Activated T-helper 9 cell treated with anti-CD3 and anti-CD28 coated beads, Interleukin-2, amount 50 U/mL, for 16 hours (primary cell): ENCODE results near the gene PCLO.
"Not testable (repeated sequence)": the region's sequence is repeated elsewhere in the genome, so short reads cannot be mapped to it uniquely, and the experiment has no call there.

Experiments
- DNase-seq: peaks from one replicate; pipeline ENCODE4 v3.0.0-alpha.2; 2020; ENCODE audit warnings: low read depth

Gene PCLO

DNA sequence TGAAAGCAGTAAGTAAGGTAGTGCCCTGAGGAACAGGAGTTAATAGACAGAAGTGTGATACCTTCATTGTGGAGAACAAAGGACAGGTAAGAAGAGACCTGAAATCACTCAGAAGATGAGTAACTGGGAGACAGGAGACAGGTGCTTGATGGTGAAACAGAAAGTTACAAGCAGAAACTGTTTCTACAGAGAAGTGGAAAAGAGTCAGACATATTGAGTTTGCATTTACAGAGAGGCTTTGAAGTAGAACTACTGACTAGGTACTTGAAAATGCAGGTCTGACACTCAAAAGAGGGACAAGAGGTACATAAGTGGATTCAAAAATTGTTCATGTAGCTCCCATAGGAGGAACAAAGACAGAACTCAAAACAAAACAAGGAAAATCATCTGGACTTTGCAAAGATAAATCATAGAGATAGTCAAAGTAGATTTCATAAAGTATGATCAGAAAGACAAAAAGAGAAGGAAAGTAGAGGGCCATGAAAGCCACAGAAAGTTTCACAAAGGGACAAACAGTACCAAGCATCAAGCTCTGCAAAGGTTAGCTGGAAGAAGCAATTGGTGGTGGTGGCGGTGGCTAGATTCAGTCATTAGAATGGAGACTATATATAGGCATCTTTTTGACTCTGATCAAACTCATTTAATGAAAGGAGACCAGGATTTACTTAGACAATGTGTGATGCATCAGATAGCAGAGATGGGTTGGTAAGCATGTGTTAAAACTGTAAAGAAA, 198.4 kb downstream of the PCLO start:
- DNase-seq, result no peak

DNA sequence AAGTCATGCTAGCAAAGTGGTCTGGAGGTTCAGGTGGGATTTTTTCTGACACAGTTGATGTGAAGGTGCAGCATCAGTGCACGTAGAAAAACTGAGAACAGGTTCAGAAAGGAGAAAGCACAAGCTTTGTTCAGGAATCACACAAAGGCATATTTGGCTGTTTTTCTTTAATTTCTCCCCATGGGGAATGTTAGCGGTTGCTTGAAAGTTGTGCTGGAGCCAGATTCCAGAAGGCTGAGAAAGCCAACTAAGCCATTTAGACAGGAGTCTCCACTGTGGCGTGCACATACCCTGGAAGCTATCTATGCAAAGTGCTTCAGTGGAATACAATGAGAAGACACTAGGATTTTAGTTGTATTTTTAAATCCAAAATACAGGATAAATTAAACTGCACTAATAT, 201.4 kb downstream of the PCLO start:
- DNase-seq, result no peak

DNA sequence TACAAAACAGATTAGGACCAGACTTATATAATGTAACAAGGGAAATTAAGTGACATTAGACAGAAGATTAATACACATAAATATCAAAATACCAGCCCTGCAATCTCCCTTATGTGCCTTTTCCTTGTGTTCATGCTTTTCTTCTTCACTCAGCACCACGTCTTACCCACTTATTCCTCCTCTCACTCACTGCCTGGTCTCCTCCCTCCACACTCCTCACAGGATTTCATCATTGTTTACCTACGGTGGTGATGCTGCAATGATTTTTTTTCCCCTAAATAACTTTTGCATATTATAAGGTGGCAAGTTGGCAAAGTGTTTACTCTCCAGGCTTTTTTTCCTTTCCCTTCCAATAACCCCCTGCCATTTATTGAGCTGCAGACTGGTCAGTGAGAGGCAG, 203.2 kb downstream of the PCLO start:
- no peak for DNase-seq

DNA sequence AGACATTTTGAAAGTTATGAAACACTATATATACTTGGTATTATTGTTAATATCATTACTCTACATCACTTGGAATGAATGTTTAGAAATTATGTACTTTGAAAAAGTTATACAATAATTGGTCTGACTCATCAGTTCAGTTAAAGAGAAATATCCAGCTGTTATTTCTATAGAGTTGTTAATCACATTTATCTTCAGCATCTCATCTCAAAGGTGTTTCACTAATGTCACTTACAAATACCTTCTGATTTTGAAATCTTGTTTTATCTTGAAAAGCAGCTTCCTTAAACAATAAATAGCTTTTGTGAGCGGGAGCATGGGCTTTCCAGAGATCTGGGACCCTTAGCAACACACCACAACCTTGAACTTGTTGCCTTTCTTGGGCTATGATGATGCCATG, 205.2 kb downstream of the PCLO start:
- DNase-seq, result no peak

DNA sequence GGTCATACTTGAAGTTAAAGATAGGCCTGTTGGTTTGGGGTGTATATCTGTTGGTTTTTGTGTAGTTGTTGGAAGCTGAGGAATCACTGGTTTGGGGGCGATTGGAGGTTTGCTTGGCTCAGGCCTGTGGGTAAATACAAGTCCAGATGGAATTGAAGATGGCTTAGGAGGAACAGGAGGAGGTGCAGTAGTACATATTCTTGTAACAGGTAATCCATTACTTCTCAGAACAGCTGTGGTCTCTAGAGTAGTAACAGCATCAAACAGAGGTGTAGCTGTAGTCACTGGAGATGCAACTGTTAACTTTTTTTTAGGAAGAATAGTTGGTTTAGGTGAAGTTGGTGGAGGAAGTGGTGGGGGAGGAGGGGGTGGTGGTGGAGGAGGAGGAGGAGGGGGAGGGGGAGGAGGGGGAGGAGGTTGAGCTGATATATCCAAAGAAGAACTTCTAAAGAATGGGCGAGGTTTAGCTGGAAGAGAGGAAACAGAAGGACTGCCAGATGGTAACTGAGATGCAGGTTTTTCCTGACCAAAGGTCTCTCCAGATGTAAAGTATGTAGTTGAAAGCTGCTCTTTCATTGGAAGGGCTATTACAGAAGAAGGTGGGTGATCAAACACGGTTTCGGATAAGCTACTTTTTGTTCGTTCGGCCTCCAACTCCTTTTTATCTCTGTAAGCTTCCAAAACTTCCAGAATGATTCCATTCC, 209.2 kb downstream of the PCLO start:
- DNase-seq, result no peak

DNA sequence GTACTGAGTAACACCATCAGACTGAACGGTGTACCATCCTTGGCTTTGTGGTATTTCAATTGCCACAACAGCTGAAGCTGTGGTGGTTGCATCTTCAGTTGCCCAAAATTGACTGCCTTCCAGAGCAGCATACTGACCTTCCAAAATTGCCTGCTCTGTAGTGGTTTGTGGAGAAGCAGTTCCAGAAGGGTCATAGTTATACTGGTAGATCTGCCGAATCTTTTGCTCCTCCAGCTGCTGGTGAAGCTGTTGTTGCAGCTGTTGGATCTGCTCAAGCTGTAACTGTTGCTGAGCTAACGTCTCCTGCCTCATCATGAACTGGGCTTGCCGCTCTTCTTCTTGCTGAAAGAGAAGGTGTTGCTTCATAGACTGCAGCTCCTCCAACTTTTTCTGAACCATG, 212.2 kb downstream of the PCLO start:
- DNase-seq, result no peak

DNA sequence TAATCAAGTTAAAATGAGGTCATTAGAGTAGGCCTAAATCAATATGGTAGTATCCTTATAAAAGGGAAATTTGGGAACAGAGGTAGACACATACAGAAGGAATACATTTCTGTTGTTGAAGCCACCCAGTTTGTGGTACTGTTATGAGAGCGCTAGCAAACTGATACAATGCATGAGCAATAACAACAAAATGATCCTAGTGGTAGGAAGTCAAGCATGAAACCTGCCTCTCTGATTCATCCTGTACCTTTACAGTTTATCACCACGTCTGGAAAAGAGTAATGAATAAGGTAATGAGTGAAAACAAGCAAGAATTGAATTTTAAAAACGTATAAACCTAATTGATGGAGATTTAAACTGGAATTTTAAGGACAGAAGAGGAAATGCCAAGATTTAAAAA, 217.2 kb downstream of the PCLO start:
- DNase-seq, result no peak

DNA sequence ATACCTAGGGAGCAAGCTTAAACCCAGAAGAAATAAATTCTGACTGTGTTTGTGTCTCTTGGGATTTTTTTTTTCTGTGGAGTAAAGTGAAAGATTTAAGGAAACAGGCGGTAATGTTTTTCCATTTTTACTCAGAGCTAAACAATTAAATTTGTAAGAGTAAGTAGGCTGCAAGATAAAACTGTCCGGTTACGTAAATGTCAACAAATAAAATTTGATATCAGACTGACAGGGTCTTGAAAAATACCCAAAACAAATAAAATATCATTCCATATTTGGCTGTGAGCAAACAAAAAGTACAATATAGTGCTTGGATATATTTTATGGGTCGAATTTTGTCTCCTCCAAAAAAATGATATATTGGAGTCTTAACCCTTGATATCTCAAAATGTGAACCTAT, 217.6 kb downstream of the PCLO start:
- no peak for DNase-seq

DNA sequence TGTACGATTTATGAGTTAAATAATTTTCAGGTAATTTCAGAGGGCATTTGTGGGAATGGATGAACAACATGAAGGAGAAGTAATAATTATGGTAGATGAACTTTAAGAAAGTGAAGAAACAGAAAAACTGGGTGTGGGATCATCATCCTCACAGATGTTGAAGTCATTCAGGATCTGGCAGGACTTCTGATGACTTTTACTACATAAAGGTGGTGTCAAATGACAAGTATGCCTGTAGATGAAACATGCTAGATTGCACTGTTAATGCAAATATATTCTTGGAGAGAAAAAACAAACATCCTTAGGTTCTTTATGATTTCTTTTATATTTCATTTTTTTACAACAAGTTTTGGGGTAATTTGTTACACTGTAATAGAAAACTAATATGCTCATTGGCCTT, 230.2 kb downstream of the PCLO start:
- DNase-seq, result no peak

DNA sequence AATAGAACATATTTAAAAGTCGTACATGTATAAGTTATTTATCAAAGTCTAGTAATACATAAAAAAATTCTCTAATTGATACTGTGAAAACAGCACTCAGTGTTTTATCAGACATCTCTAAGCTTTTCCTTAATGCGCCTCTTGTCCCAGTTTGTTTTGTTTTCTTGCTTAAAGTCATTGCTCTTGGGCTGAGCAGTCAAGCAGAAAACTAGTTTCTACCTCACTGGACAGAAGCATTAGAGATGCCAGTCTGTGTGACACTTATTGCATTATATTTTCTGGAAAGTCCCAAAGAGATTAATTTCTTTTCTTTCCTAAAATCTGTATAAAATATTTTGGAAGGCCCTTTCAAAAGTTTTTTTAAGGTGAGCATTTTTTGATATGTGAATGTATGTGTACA, 236.2 kb downstream of the PCLO start:
- no peak for DNase-seq

DNA sequence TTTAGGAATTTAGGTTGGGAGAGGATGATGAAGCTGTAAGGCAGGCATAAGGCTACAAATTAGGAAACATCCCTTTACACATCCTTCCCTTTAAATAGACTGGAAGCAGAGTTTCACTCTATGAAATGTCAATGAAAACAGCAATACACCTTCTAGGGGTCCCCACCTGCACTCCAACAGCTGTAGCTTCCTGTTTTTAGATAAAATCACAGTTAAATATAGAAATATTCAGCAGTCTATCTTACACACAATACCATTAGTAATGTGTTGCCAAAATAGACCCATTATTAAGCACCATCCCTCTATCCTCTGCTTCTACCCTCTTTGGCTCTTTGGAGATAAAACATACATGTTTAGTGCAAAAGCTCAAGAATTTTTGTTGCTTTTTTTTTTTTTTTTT, 237.4 kb downstream of the PCLO start:
- no peak for DNase-seq

DNA sequence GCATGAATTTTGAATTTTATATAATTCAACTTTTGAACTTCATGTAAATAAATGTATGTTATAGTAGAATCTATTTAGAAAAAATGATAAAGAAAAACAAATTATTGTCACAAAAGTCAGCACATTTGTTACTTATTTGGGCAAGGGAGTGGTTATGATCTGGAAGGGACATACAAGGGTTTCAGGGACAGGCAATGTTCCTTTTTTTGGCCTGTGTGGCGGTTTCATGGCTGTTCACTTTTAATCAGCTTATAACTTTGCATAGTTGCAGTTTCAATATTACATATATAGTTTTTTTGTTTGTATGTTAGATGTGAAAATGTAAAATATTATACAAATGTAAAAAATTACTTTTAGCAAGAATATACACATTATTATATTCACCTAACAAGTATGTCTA, 256.2 kb downstream of the PCLO start:
- no peak for DNase-seq

DNA sequence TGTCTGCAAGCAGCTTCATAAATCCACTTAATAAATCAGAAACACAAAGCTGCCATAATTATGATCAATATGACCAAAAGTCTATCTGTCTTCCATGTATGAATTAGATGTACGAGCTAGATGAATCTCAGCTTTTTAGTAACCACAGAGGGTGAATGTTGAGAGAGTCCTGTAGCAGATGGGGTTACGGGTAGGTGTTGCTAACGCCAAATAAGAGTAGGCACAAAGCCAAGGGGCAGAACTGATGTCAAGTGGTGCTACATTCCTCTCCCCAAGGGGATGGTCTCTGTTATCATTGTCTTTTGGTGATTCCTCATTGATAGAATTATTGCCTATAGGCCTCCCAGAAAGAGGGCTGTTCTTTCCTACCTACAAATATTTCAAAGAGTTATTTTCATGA, 257.8 kb downstream of the PCLO start:
- DNase-seq, result no peak

DNA sequence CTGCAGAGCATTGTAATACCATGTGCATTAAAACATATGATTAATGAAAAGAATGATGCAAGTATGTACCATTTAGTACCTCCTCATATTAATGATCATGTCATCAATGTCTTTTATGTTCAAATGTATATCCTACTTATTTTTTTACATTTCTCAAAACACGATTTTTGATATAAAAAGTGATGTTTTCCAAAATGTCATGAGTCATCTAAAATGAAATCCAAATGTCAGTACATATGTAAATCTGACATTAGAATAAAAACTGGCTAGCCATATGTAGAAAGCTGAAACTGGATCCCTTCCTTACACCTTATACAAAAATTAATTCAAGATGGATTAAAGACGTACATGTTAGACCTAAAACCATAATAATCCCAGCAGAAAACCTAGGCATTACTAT, 261.6 kb downstream of the PCLO start:
- not testable (repeated sequence) for DNase-seq

DNA sequence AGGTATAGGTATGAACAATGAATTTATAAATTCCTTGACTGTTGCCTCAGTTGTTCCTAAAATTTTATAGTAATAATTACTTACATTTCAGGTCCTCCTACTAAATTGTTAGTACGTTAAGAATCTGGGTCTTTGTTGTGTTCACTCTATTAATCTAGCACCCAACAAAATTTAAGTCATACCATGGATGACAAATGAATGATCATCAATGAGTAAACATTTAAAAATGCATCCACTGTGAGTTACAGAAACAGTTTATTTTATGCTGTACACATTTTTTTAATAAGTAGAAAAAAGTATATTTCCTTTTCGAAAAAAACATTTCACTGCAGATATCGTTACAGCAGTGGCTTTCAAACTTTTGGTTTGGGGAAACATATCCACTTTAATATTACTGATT, 265.2 kb downstream of the PCLO start:
- DNase-seq, result no peak

DNA sequence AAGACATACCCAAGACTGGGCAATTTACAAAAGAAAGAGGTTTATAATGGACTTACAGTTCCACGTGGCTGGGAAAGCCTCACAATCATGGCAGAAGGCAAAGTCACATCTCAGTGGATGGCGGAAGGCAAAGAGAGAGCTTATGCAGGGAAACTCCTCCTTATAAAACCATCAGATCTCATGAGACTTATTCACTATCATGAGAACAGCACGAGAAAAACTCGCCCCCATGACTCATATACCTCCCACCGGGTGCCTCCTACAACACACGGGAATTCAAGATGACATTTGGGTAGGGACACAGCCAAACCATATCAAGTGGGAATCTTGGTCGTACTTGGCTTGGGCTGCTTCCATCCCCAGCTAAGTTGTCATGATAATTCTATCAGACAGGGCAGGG, 268.3 kb downstream of the PCLO start:
- not testable (repeated sequence) for DNase-seq

DNA sequence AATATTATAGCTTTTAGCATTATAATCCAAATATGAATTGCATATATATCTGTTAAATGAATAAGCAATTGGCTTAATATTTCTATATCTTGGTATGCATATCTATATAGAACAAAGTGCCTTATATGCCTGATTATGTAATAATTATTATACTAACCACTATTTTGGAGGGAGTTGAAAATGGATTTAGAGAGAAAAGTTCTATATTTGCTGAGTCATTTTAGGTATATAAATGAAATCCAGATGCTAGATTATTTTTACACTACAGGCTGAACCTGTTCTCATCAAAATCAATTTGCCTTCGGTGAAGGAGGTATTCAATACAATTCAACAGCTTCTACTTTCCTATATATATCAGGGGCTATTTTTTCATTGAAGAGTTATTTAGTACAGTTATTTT, 276.4 kb downstream of the PCLO start:
- DNase-seq, result no peak

DNA sequence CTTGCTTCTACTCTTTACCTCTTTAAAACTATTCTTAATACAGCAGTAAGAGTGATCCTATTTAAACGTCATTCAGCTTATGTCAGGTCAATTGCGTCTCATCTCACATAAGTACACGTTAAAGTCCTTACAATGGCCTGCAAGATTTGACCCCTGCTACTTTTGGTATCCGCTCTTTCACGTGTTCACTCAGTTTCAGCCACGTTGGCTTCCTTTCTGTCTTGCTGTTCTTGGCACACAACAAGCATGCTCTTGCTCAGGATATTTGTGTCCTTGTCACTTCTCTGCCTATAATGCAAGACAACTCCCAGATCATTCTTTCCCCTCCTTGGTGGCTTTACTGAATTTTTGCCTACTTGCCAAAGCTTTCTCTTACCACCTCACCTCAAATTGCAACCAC, 296.8 kb downstream of the PCLO start:
- no peak for DNase-seq

DNA sequence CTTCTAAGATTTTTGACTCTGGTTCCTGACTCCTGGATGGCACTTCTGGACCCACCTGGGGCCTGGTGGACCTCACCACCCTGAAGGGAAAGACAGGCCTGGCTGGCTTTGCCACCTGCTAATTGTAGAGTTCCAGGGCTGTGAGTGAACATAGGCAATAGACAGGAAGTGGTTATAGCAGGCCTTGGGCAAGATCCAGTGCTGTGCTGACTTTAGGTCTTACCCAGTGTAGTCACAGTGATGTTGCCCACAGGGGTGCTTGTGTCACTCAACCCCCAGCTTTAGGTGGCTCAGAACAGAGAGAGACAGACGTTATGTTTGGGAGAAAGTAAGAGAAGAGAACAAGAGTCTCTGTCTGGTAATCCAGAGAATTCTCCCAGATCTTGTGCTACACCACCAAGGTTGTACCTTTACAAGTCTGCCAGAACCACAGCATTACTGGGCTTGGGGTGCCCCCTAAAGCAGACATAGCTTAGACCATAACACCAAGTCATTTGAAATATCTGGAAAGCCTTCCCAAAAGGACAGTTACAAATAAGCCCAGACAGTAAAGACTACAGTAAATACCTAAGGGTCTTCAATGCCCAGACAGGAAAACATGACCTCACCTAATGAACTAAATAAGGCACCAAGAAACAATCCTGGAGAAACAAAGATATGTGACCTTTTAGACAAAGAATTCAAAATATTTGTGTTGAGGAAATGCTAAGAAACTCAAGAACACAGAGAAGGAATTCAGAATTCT, 303.4 kb downstream of the PCLO start:
- DNase-seq, result no peak

DNA sequence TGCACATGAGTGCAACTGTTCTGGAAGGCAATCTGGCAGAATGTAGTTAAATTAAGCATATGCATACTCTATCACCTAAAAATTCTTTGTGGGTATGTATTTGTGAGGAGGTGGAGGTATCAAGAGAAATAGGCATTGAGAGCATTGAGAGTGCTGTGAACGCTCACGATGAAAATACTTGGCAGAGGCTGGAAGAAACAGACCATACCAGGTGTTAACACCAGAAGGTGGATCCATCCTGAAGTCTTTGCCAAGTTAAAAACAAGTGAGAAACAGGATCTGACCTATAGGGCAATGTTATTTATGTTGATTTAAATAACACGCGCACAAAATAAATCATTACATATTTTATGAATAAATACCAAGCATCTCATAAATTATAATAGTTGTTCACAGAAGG, 311.6 kb downstream of the PCLO start:
- no peak for DNase-seq

DNA sequence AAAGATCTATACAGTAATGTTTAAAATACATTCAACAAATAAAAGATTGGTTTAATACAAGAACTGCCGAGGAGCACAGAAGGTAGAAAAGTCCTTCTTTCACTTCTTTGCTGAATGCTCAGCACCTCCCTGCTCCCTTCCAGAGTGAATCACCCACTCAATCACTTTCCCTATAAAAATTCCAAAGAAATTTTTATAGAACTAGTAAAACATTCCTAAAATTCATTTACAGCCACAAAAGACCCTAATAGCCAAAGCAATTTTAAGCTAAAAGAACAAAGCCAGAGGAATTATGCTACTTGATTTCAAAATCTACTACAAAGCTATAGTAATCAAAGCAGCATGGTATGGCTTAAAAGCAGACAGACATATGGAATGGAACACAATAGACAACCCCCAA, 320.9 kb downstream of the PCLO start:
- DNase-seq, result no peak

DNA sequence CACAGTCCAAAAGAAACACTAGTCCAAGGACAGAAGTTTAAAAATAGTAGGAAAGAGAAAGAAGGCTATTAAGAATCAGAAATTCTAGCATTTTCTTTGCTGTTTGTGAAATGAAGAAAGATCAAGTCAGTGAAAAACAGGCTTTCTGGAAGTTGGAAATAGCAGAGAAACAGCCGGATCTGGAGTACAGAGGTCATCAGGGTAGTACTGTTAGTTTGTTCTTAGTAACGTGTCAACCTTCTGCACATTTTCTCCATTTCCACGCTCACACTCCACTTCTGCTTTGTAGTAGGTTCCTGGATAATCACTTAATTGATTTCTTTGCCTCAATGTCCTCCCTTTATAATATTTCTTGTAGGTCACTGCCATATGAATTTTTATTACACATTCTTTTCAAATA, 322.6 kb downstream of the PCLO start:
- DNase-seq, result no peak

DNA sequence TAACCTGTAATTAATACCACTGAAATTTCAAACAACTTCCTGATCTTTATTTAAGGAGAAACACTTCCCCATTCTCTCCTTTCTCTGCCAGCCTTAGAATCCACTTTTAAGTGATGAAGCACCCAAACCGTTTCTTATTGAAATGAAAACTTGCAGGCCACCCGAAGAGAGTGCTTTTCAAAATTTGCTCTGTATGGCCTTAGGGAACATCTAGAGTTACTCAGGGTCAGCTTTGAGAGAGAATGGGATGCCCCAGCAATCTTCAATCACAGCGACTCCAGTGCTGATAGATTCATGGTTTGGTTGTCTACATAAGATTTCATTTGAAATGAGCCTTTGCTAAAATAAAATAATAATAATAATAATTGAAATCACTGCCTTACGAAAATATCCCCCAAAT, 323.1 kb downstream of the PCLO start:
- no peak for DNase-seq
